NCI-H1092 (cell line): ENCODE results near the gene PGM3.

Experiments
- DNase-seq: peaks from one replicate; lab custom pipeline; 2025; lab: John Stamatoyannopoulos, UW

Gene PGM3

GRCh38 chr6:83119742-83120300 lies 73.2 kb downstream of the PGM3 start:
- no peak for DNase-seq

DNA sequence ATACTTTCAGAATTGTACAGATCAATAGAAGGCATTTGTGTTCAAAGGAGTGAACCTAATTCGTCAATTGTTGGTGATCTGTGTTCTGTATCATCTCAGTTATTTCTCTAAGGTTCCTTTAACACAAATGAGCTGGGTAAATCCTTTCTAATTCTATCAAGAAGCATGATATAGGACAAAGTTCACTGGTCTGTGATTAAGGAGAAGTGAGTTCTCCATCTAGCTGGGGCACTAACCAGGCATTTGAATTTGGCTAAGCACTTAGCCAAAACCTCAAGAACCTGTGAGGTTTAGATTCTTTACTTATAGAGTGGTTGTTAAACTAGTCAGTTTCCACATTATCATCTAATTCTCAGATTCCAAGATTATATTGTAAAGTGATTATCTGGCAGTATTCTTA lies 75.3 kb downstream of the PGM3 start:
- DNase-seq, result no peak
